GM12878 (cell line): Measurements from ENCODE around the gene UFD1. TPM values are rescaled to one million over a fixed set of nuclear protein-coding genes. Genes with fewer than 3 reads are reported as not detected.

Experiments used
- ATF7 ChIP-seq: fragments of 450-650 bp; IDR thresholded peaks from 2 replicates; pipeline ENCODE4 v1.6.1; 2016; ENCODE audit warnings: low read depth, mild to moderate bottlenecking
- BCL11A ChIP-seq: IDR thresholded peaks from 2 replicates; pipeline ENCODE4 v1.6.1; 2011; ENCODE audit warnings: low read depth, low read length
- BMI1 ChIP-seq: fragments of 450-650 bp; IDR thresholded peaks from 2 replicates; pipeline ENCODE4 v1.6.1; 2016; ENCODE audit warnings: mild to moderate bottlenecking, moderate library complexity, borderline replicate concordance
- BRCA1 ChIP-seq: IDR thresholded peaks from 2 replicates; pipeline ENCODE4 v1.6.1; 2011; ENCODE audit warnings: low read depth, low read length, improper control_type of control experiment
- CHD1 ChIP-seq: IDR thresholded peaks from 2 replicates; pipeline ENCODE4 v1.6.1; 2012; ENCODE audit warnings: low read depth, low read length, improper control_type of control experiment
- CHD2 ChIP-seq: IDR thresholded peaks from 2 replicates; pipeline ENCODE4 v1.6.1; 2011; ENCODE audit warnings: low read depth, low read length, improper control_type of control experiment, borderline replicate concordance
- CREB1 ChIP-seq: IDR thresholded peaks from 2 replicates; pipeline ENCODE4 v1.6.1; 2012; ENCODE audit warnings: low read depth, mild to moderate bottlenecking, inconsistent platforms
- CREM ChIP-seq: IDR thresholded peaks from 2 replicates; pipeline ENCODE4 v1.6.1; 2014; ENCODE audit warnings: antibody characterized with exemption, low read depth
- DPF2 ChIP-seq: fragments of 450-650 bp; IDR thresholded peaks from 2 replicates; pipeline ENCODE4 v1.6.1; 2017; ENCODE audit warnings: mild to moderate bottlenecking
- HDAC6 ChIP-seq: fragments of 200-600 bp; sonication (generic); IDR thresholded peaks from one replicate; pipeline ENCODE4 v1.8.0; 2017; ENCODE audit warnings: antibody characterized with exemption; ENCODE audit not compliant: unreplicated experiment
- JUND ChIP-seq: IDR thresholded peaks from 2 replicates; pipeline ENCODE4 v1.6.1; 2012; ENCODE audit warnings: low read depth, mild to moderate bottlenecking, low read length, improper control_type of control experiment, moderate library complexity
- MYB ChIP-seq: fragments of 150-350 bp; IDR thresholded peaks from 2 replicates; pipeline ENCODE4 v1.6.1; 2014; ENCODE audit warnings: mild to moderate bottlenecking, low read depth, low read length, borderline replicate concordance
- NBN ChIP-seq: fragments of 450-650 bp; IDR thresholded peaks from 2 replicates; pipeline ENCODE4 v1.6.1; 2016
- NFIC ChIP-seq: IDR thresholded peaks from 2 replicates; pipeline ENCODE4 v1.6.1; 2012; ENCODE audit warnings: low read depth, mild to moderate bottlenecking, inconsistent platforms, low read length, moderate library complexity
- NFYA ChIP-seq: IDR thresholded peaks from 2 replicates; pipeline ENCODE4 v1.6.1; 2011; ENCODE audit warnings: low read depth, mild to moderate bottlenecking, low read length, improper control_type of control experiment, borderline replicate concordance
- NR2C2 ChIP-seq: IDR thresholded peaks from 2 replicates; pipeline ENCODE4 v1.6.1; 2011; ENCODE audit warnings: borderline replicate concordance, low read depth; ENCODE audit not compliant: control insufficient read depth, insufficient read length
- POLR2A ChIP-seq: IDR thresholded peaks from 2 replicates; pipeline ENCODE4 v1.6.1; 2011; ENCODE audit warnings: low read depth, mild to moderate bottlenecking, low read length
- RELA ChIP-seq: fragments of 450-650 bp; IDR thresholded peaks from 2 replicates; pipeline ENCODE4 v1.8.0; 2014; ENCODE audit warnings: borderline replicate concordance; ENCODE audit not compliant: partially characterized antibody
- SIX5 ChIP-seq: IDR thresholded peaks from 2 replicates; pipeline ENCODE4 v1.6.1; 2011; ENCODE audit warnings: mild to moderate bottlenecking, low read depth, low read length, moderate library complexity; ENCODE audit not compliant: severe bottlenecking
- SP1 ChIP-seq: IDR thresholded peaks from one replicate; pipeline ENCODE4 v1.6.1; 2011; ENCODE audit warnings: low read depth, low read length
- SREBF1 ChIP-seq: IDR thresholded peaks from 2 replicates; pipeline ENCODE4 v1.6.1; 2012; ENCODE audit warnings: mild to moderate bottlenecking, low read length
- STAT1 ChIP-seq: fragments of 450-650 bp; conservative IDR thresholded peaks from 2 replicates; pipeline ENCODE4 v1.6.1; 2014; ENCODE audit warnings: antibody characterized with exemption, mild to moderate bottlenecking
- SUZ12 ChIP-seq: fragments of 200-600 bp; sonication (generic); IDR thresholded peaks from one replicate; pipeline ENCODE4 v1.6.1; 2018; ENCODE audit warnings: antibody characterized with exemption, mild to moderate bottlenecking; ENCODE audit not compliant: unreplicated experiment
- TARDBP ChIP-seq: IDR thresholded peaks from 2 replicates; pipeline ENCODE4 v1.6.1; 2016; ENCODE audit warnings: borderline replicate concordance
- TBL1XR1 ChIP-seq: IDR thresholded peaks from 2 replicates; pipeline ENCODE4 v1.6.1; 2012; ENCODE audit warnings: low read depth, low read length, improper control_type of control experiment
- TCF3 ChIP-seq: IDR thresholded peaks from 2 replicates; pipeline ENCODE4 v1.6.1; 2012; ENCODE audit warnings: low read depth, mild to moderate bottlenecking, low read length, borderline replicate concordance; ENCODE audit not compliant: insufficient read depth
- YY1 ChIP-seq: IDR thresholded peaks from 2 replicates; pipeline ENCODE4 v1.6.1; 2011; ENCODE audit warnings: low read depth, mild to moderate bottlenecking, low read length
- ZNF274 ChIP-seq: IDR thresholded peaks from one replicate; pipeline ENCODE4 v1.8.0; 2011; ENCODE audit not compliant: insufficient read length, insufficient read depth
- ZNF384 ChIP-seq: IDR thresholded peaks from 2 replicates; pipeline ENCODE4 v1.6.1; 2012; ENCODE audit warnings: low read depth, mild to moderate bottlenecking, low read length, improper control_type of control experiment, borderline replicate concordance
- polyA plus RNA-seq, 11 experiments: library from polyadenylated mRNA; depleted of rRNA in 4 of 11; unstranded in 6 of 11; stranded (reverse) in 5 of 11; fragments of >200 nt; fragmentation: Nextera tagmentation in 4 of 11; fragmentation: Illumina TruSeq in 1 of 11; extraction: Ambion mirVana in 4 of 11; extraction: Trizol in 1 of 11; gene quantifications; 1 replicate in 1 of 11; 2 replicates in 10 of 11; pipeline versions ENCODE4 v1.2.1 to v1.2.3, GENCODE V29; 2011 to 2016; ENCODE audit warnings: inconsistent platforms in 2 of 11, missing spikeins in 2 of 11, low read depth in 1 of 11
- total RNA-seq, 4 experiments: library from RNA; depleted of rRNA in 3 of 4; stranded (reverse); fragments of >200 nt in 3 of 4; fragmentation: Illumina TruSeq in 1 of 4; extraction: Trizol in 1 of 4; gene quantifications; 2 replicates each; pipeline versions ENCODE4 v1.2.1 to v1.2.3, GENCODE V29; 2013 to 2021
- TF ChIP-seq, protein P1 (sequence below): fragments of 450-650 bp; conservative IDR thresholded peaks from 2 replicates; pipeline ENCODE4 v1.6.1; 2017; ENCODE audit warnings: mild to moderate bottlenecking, moderate library complexity
- TF ChIP-seq, protein P2 (sequence below): fragments of 450-650 bp; IDR thresholded peaks from 2 replicates; pipeline ENCODE4 v1.6.1; 2016; ENCODE audit warnings: mild to moderate bottlenecking
- TF ChIP-seq, protein P3 (sequence below): IDR thresholded peaks from 2 replicates; pipeline ENCODE4 v1.6.1; 2012; ENCODE audit warnings: low read depth, low read length, improper control_type of control experiment

The UFD1 gene
- total and polyA plus RNA-seq, 10 of the 15 experiments (the other 5 are each of a cell fraction or from before 2014, with no cell fraction given), result 67.2 to 143 (median 117) TPM

DNA sequence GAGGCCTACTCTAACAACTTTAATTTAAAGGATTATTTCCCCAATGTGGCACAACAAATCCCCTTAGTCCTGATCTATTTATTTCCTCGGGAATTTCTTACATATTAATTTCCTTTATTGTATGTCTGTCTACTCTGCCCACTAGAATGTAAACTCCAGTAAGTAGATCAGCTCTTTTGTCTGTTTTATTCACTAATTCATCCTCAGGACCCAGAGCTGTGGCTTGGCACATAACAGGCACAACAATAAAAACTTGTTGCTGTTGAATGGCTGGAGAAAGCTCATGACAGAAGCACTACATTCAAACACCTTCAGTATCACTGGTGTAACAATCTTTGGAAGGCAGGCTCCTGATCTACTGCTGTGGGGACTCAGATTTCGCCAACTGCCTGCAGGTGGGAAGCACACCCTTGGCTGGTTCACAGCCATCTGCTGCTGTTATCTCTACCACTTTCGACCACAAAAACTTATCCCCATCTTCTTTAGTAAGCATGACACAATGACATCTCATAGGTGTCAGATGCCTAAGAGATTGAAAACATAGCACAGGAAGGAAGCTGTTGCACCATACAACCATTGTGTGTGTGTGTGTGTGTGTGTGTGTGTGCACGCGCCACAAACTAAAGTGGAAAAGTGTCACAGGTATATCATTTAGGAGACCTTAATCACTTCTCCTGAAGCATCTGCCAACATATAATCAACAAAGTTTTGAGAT, 59.4 kb downstream of the UFD1 start (continued):
- TF ChIP-seq, protein P1, sequence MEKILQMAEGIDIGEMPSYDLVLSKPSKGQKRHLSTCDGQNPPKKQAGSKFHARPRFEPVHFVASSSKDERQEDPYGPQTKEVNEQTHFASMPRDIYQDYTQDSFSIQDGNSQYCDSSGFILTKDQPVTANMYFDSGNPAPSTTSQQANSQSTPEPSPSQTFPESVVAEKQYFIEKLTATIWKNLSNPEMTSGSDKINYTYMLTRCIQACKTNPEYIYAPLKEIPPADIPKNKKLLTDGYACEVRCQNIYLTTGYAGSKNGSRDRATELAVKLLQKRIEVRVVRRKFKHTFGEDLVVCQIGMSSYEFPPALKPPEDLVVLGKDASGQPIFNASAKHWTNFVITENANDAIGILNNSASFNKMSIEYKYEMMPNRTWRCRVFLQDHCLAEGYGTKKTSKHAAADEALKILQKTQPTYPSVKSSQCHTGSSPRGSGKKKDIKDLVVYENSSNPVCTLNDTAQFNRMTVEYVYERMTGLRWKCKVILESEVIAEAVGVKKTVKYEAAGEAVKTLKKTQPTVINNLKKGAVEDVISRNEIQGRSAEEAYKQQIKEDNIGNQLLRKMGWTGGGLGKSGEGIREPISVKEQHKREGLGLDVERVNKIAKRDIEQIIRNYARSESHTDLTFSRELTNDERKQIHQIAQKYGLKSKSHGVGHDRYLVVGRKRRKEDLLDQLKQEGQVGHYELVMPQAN, result no peak
- TF ChIP-seq SP1, result no peak
- no peak for TF ChIP-seq SIX5
- TF ChIP-seq RELA, result no peak
- peak; percentile 87 for TF ChIP-seq CREB1
- TF ChIP-seq YY1, result 0 out of 2 replicates have a peak, but pooled peaks have one; percentile 3
- peak; percentile 65 for TF ChIP-seq CREM
- no peak for TF ChIP-seq SREBF1
- TF ChIP-seq CHD1, result no peak
- TF ChIP-seq STAT1, result no peak
- no peak for TF ChIP-seq MYB
- no peak for TF ChIP-seq TARDBP
- no peak for TF ChIP-seq HDAC6
- TF ChIP-seq TBL1XR1, result no peak
- TF ChIP-seq ZNF274, result no peak
- no peak for TF ChIP-seq NR2C2
- no peak for TF ChIP-seq BRCA1
- peak; percentile 46; the same call in 1 of the 2 replicates for TF ChIP-seq CHD2
- TF ChIP-seq NFIC, result peak; percentile 32; the same call in 1 of the 2 replicates
- no peak for TF ChIP-seq SUZ12
- TF ChIP-seq, protein P2, sequence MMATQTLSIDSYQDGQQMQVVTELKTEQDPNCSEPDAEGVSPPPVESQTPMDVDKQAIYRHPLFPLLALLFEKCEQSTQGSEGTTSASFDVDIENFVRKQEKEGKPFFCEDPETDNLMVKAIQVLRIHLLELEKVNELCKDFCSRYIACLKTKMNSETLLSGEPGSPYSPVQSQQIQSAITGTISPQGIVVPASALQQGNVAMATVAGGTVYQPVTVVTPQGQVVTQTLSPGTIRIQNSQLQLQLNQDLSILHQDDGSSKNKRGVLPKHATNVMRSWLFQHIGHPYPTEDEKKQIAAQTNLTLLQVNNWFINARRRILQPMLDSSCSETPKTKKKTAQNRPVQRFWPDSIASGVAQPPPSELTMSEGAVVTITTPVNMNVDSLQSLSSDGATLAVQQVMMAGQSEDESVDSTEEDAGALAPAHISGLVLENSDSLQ, result peak; percentile 63; the same call in 1 of the 2 replicates
- no peak for TF ChIP-seq NBN
- no peak for TF ChIP-seq NFYA
- peak; percentile 35; the same call in 1 of the 2 replicates for TF ChIP-seq POLR2A
- 0 out of 2 replicates have a peak, but pooled peaks have one; percentile 41 for TF ChIP-seq TCF3
- TF ChIP-seq BCL11A, result no peak
- peak; percentile 47; the same call in 1 of the 2 replicates for TF ChIP-seq ATF7
- TF ChIP-seq BMI1, result no peak
- TF ChIP-seq, protein P3, sequence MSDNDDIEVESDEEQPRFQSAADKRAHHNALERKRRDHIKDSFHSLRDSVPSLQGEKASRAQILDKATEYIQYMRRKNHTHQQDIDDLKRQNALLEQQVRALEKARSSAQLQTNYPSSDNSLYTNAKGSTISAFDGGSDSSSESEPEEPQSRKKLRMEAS, result no peak
- no peak for TF ChIP-seq ZNF384
- TF ChIP-seq DPF2, result 0 out of 2 replicates have a peak, but pooled peaks have one; percentile 35
- no peak for TF ChIP-seq JUND
